Effector CD4-positive, alpha-beta T cell (primary cell): ENCODE data around the gene CAPN7.
"Not testable (repeated sequence)": the region's sequence is repeated elsewhere in the genome, so short reads cannot be mapped to it uniquely, and the experiment has no call there.

ENCODE experiments used
- DNase-seq: peaks from one replicate; pipeline ENCODE4 v3.0.0-alpha.2; 2020
- total RNA-seq: gene quantifications from one replicate; lab custom pipeline; 2026; lab: John Stamatoyannopoulos, UW

Gene CAPN7
- total RNA-seq, result 70.5 reads per million, percentile 76 among the genes with 10 or more reads in this experiment

GRCh38 chr3:15205934-15206661 is at the start of gene CAPN7:
Gene CAPN7, plus strand, starts transcription at chr3:15206246. Its CDS starts 250 bp downstream, at chr3:15206496.
- peak; percentile 91 for DNase-seq

DNA sequence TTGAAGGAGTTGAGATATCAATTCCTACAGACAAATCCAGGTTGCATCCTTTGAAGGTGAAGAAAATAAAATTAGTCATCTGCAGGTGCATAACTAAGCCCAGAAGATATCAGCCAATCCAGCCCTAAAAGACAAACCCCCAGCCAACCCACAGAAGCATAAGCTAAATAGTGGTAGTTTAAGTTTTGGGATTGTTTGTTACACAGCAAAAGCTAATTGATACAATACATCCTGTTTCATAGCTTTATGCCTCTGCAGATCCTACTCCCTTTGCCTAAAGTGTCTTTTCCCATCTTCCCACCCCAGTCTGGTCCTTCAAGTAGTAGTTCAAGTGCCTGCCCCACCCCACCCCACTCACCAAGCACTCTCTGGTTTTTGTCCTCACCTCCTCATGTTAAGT is 48.6 kb upstream of the CAPN7 start:
- DNase-seq, result no peak

- no peak for DNase-seq
These were observed 46.4 kb upstream of the CAPN7 start for GRCh38 chr3:15159501-15160136.

GRCh38 chr3:15160662-15161061 is 45.4 kb upstream of the CAPN7 start:
- DNase-seq, result no peak

DNA sequence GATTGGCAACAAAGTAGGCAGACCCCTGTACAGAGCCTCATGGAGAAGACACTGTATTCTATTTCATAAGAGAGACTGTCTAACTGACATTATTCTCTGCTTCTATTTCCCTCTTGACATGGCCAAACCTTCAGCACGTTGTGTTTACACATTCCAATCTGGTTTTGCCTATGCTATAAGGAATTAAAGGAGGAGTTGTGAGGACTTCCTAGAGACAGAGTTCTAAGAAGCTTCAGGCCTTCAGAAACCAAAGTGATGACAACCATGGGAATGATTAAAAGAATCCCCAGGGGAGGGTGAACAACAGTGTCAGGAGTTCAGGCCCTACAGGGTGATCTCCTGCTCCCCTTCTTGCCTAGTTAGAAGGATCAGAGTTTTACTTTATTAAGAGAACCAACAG is 44.9 kb upstream of the CAPN7 start:
- DNase-seq, result no peak

- DNase-seq, result not testable (repeated sequence)
These were observed 42.4 kb upstream of the CAPN7 start for GRCh38 chr3:15163656-15164055.

GRCh38 chr3:15164340-15164739 is 41.7 kb upstream of the CAPN7 start:
- DNase-seq, result no peak

GRCh38 chr3:15165061-15165460 is 41.0 kb upstream of the CAPN7 start:
- no peak for DNase-seq

GRCh38 chr3:15166391-15166790 is 39.7 kb upstream of the CAPN7 start:
- DNase-seq, result not testable (repeated sequence)

GRCh38 chr3:15171096-15171495 is 35.0 kb upstream of the CAPN7 start:
- no peak for DNase-seq

- no peak for DNase-seq
These were observed 33.2 kb upstream of the CAPN7 start for GRCh38 chr3:15172806-15173205.

GRCh38 chr3:15174953-15175352 is 31.1 kb upstream of the CAPN7 start:
- no peak for DNase-seq

DNA sequence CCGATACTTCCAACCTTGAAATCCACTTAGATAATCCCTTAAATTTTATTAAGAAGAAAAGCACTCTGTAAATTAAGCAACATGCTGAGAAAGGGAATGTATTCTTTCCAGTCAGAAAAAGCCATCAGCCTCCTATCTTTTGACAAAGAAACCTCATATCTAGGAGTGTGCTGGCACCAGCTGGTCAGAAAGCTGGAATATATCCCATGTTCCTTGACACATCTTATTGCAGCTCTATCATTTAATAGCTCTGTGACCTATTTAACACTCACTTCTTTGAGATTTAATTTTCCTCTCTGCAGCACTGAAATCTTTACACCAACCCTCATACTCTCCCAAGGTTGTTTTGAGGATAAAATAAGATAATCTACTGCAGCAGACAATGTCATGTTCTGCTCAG is 30.4 kb upstream of the CAPN7 start:
- DNase-seq, result no peak

DNA sequence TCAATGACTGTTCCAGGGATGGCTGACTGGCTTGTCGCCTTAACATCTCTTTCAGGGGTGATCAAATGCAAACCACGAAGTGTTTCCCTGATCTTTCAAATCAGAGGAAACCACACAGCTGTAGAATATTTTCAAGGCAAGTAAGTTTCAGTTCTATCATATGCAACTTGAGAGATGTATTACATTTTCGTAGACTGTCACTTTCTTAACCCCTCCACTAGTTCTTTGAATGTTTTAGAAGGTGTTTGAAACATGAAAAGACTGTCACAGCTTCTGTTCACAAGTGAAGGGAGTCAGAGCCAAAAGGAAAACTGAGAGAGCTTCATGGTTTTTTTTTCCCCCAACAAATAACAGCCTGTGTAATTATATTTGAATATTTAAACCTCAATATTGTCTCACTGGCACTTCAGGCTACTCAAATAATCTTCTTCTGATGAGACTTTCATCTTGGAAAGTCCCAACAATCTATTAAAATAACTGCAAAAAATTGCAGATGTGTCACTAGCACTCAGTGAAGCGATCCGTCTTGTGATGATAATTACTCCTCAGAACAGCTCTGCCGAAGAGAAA is 25.9 kb upstream of the CAPN7 start:
- no peak for DNase-seq

DNA sequence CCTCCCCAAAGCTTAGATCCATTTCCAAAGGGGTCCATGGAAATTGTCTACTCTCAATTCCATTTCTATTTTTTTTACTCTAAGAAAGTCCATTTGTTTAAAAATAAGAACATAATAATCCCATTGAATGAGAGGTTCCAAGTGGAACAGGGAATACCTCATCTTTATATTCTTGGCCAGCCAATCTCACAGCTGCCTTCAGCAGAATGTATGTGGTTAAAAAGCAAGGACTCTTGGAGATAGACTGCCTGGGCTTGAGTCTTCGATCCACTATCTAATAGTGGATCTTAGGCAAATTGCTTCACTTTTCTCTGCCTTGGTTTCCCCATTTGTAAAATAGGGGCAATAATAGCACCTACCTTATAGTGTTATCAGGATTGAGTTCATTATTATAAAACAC is 24.5 kb upstream of the CAPN7 start:
- DNase-seq, result no peak

DNA sequence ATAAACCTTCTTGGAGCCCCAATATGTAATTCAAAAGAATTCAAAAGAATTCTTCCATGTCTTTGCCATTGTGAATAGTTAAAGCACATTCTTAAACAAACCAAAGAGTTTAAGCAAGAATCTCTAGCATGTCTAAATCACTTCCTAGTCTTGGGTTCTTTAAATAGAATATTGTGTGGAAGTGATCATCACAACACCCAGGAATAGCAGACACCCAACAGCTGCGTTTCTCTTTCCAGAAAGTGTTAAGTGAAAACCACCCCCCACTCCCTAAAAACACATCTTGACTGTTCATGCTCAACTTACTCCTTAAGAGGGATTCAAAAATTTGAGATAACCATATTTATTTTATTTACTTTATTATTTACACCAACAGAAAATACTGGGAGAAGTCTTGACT is 24.1 kb upstream of the CAPN7 start:
- no peak for DNase-seq

- no peak for DNase-seq
These were observed 23.0 kb upstream of the CAPN7 start for GRCh38 chr3:15183011-15183410.

DNA sequence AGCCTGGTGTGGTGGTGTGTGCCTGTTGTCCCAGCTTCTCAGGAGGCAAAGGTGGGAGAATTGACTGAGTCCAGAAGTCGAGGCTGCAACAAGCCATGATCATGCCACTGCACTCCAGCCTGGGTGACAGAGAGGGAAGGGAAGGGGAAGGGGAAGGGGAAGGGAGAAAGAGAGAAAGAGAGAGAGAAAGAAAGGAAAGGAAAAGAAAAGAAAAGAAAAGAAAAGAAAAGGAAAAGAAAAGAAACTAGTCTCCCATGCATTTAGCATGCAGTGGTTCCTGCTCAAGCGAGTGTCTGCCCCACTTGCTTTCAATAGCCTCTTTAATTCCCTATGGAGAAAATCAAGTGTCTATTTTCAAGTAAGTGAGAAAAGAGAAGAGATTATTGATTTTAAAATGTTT is 20.6 kb upstream of the CAPN7 start:
- DNase-seq, result no peak

GRCh38 chr3:15186101-15186476 is 20.0 kb upstream of the CAPN7 start:
- no peak for DNase-seq

GRCh38 chr3:15186477-15187164 is 19.4 kb upstream of the CAPN7 start:
- not testable (repeated sequence) for DNase-seq

GRCh38 chr3:15197340-15198029 is 8.6 kb upstream of the CAPN7 start:
- no peak for DNase-seq

DNA sequence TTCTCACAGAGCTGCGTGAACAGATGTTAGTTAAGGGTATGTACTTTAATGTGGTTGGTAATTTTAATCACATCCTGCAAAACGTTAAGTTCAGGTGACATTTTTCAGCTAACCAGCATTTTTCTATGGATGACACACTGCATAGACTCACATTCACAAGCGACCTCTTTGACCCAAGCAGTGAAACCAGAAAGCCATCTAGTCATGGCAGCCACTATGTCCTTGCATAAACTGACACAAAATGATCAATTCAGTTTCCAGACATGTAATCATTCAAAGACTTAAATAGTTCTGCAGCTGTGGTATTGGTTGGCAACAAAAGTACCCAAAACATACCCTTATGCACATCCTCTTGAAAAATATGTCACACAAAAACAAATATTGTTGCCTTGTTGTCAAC is 7.4 kb upstream of the CAPN7 start:
- no peak for DNase-seq
